GM12878 (cell line): Measurements from ENCODE around the gene CALHM2. TPM values are rescaled to one million over a fixed set of nuclear protein-coding genes. Genes with fewer than 3 reads are reported as not detected.
A peak's percentile ranks its signal among the peaks of the same experiment; 100 is the strongest.

Experiments
- ATAC-seq: fragments of 200-7000 bp; cut with Tn5 transposase; 3 replicates; pipeline ENCODE4 v1.9.1; 2020; ENCODE audit warnings: mild to moderate bottlenecking, moderate library complexity
- BruUV-seq: library from RNA; stranded (reverse); fragments of 400-500 nt; replicated peaks from 2 replicates; lab custom pipeline; 2021; lab: Mats Ljungman, UMichigan
- CTCF ChIA-PET: fragments of 300-600 bp; sonication (Branson Sonifier 250); formaldehyde crosslinking; extraction: SDS; loops from one replicate; lab custom pipeline; 2021; ENCODE audit warnings: inconsistent platforms; lab: Yijun Ruan, JAX
- POLR2A ChIA-PET: fragments of 350-600 bp; formaldehyde crosslinking; extraction: SDS; loops from one replicate; lab custom pipeline; 2021; ENCODE audit warnings: inconsistent platforms; lab: Charles Lee
- RAD21 ChIA-PET: fragments of 300-600 bp; sonication (Branson Sonifier 250); formaldehyde crosslinking; loops from one replicate; lab custom pipeline; 2023; ENCODE audit warnings: antibody characterized with exemption; ENCODE audit not compliant: unreplicated experiment; lab: Charles Lee
- SMC1A ChIA-PET: fragments of 300-600 bp; sonication (Branson Sonifier 250); formaldehyde crosslinking; loops from one replicate; lab custom pipeline; 2023; ENCODE audit not compliant: unreplicated experiment, uncharacterized antibody; lab: Charles Lee
- DNase-seq: peaks from one replicate; pipeline ENCODE4 v3.0.0-alpha.2; 2011; ENCODE audit warnings: low read depth, low spot score
- FAIRE-seq: peaks from 3 replicates; lab custom pipeline; 2011; peaks lifted over from hg19 to GRCh38; lab: Jason Lieb, UNC
- H2AFZ ChIP-seq: 2 replicates; pipeline ENCODE4 v1.6.0; 2011; ENCODE audit warnings: low read depth, low read length, control low read depth; ENCODE audit not compliant: control insufficient read depth
- H3K27ac ChIP-seq: 2 replicates; pipeline ENCODE4 v1.5.1; 2011; ENCODE audit warnings: control low read depth; ENCODE audit not compliant: control insufficient read depth, insufficient read depth
- H3K27me3 ChIP-seq, 2 experiments: replicated peaks in 1 of 2; 2 replicates each; pipeline versions ENCODE4 v1.6.0 to v1.6.1; 2011; ENCODE audit warnings: low read length in 1 of 2; ENCODE audit not compliant: control insufficient read depth in 2 of 2, insufficient read depth in 2 of 2
- H3K36me3 ChIP-seq, 2 experiments: 2 replicates each; pipeline ENCODE4 v1.5.1; 2011; ENCODE audit warnings: low read length in 1 of 2; ENCODE audit not compliant: control insufficient read depth in 2 of 2, insufficient read depth in 2 of 2
- H3K4me1 ChIP-seq: 2 replicates; pipeline ENCODE4 v1.6.1; 2011; ENCODE audit warnings: mild to moderate bottlenecking, low read length, moderate library complexity, mixed read lengths; ENCODE audit not compliant: control insufficient read depth, insufficient read depth
- H3K4me2 ChIP-seq: 2 replicates; pipeline ENCODE4 v1.6.0; 2011; ENCODE audit warnings: control low read depth; ENCODE audit not compliant: control insufficient read depth, insufficient read depth
- H3K4me3 ChIP-seq: fragments of 200-600 bp; sonication (generic); 2 replicates; pipeline ENCODE4 v1.5.1; 2016
- H3K79me2 ChIP-seq: 2 replicates; pipeline ENCODE4 v1.6.0; 2011; ENCODE audit warnings: low read length; ENCODE audit not compliant: control insufficient read depth, insufficient read depth
- H3K9ac ChIP-seq: 2 replicates; pipeline ENCODE4 v1.8.0; 2011; ENCODE audit warnings: low read length, control low read depth, mixed read lengths; ENCODE audit not compliant: control insufficient read depth, insufficient read depth
- H3K9me3 ChIP-seq: replicated peaks from 3 replicates; pipeline ENCODE4 v1.5.1; 2011; ENCODE audit warnings: mild to moderate bottlenecking, low read length; ENCODE audit not compliant: control insufficient read depth, insufficient read depth
- H4K20me1 ChIP-seq: 2 replicates; pipeline ENCODE4 v1.6.0; 2011; ENCODE audit not compliant: control insufficient read depth, insufficient read depth
- BHLHE40 ChIP-seq, 2 experiments: fragments of 450-650 bp in 1 of 2; IDR thresholded peaks; 2 replicates each; pipeline ENCODE4 v1.6.1; 2011 to 2017; ENCODE audit warnings: low read depth in 2 of 2, borderline replicate concordance in 1 of 2, improper control_type of control experiment in 1 of 2, low read length in 1 of 2, mild to moderate bottlenecking in 1 of 2
- POLR2A ChIP-seq: IDR thresholded peaks from 2 replicates; pipeline ENCODE4 v1.6.1; 2011; ENCODE audit warnings: low read depth, mild to moderate bottlenecking, low read length
- SMAD1 ChIP-seq: fragments of 450-650 bp; IDR thresholded peaks from 2 replicates; pipeline ENCODE4 v1.6.1; 2018; ENCODE audit warnings: mild to moderate bottlenecking, low read depth; ENCODE audit not compliant: partially characterized antibody
- ZBED1 ChIP-seq: IDR thresholded peaks from 2 replicates; pipeline ENCODE4 v1.6.1; 2016; ENCODE audit warnings: borderline replicate concordance
- WGBS: methylation state at CpG from one replicate; pipeline ENCODE4 v1.1.6; 2016; ENCODE audit warnings: low lambda C conversion rate; ENCODE audit not compliant: insufficient replicate concordance, insufficient coverage; ENCODE audit errors: missing lambda C conversion rate; 5-methylcytosine and 5-hydroxymethylcytosine counted together
- in situ Hi-C: fragments of 300-500 bp; cut with MboI; formaldehyde crosslinking; loops from 9 replicates; pipeline ENCODE4 v1.14.3; 2018; ENCODE audit warnings: mixed read lengths
- intact Hi-C: fragments of 100-400 bp; cut with micrococcal nuclease; formaldehyde crosslinking; loops from one replicate; pipeline ENCODE4 v1.14.2; 2022; ENCODE audit not compliant: unreplicated experiment
- polyA plus RNA-seq, 11 experiments: library from polyadenylated mRNA; depleted of rRNA in 4 of 11; unstranded in 6 of 11; stranded (reverse) in 5 of 11; fragments of >200 nt; fragmentation: Nextera tagmentation in 4 of 11; fragmentation: Illumina TruSeq in 1 of 11; extraction: Ambion mirVana in 4 of 11; extraction: Trizol in 1 of 11; gene quantifications; 1 replicate in 1 of 11; 2 replicates in 10 of 11; pipeline versions ENCODE4 v1.2.1 to v1.2.3, GENCODE V29; 2011 to 2016; ENCODE audit warnings: inconsistent platforms in 2 of 11, missing spikeins in 2 of 11, low read depth in 1 of 11
- total RNA-seq, 4 experiments: library from RNA; depleted of rRNA in 3 of 4; stranded (reverse); fragments of >200 nt in 3 of 4; fragmentation: Illumina TruSeq in 1 of 4; extraction: Trizol in 1 of 4; gene quantifications; 2 replicates each; pipeline versions ENCODE4 v1.2.1 to v1.2.3, GENCODE V29; 2013 to 2021
- TF ChIP-seq, protein P1 (sequence below): fragments of 450-650 bp; IDR thresholded peaks from 2 replicates; pipeline ENCODE4 v1.6.1; 2014; ENCODE audit warnings: mild to moderate bottlenecking

Gene CALHM2
- total and polyA plus RNA-seq, 10 of the 15 experiments (the other 5 are each of a cell fraction or from before 2014, with no cell fraction given): 0.60 to 23.7 (median 9.3) TPM

DNA sequence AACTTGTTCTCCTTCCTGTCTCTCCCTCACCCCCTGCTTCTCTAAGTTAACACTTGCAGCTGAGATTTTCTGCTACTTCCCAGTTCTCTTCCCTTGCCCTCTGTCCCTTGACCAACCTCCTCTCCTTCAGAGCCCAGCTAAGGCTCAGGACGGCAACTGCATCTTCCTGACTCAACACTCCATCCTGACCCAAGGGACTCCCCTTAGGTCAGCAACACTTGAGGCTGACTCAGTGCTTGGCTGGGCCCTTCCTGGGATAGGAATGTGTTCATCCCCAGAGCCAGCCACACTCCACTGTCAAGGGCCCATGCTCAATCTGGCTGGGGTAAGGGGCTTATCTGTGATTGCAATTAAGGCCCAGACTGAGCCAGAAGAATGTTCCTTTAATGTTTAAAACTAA lies 3.4 kb downstream of the CALHM2 start:
- SMC1A ChIA-PET: interaction anchor here (9.6 kb wide), 1 partner anchor 25 kb away, joined by 124 read pairs; no protein-coding TSS in a partner anchor
- Histone ChIP-seq H3K4me1 (peaks cover 24% of the 10 kb centered on the region), H3K36me3 (peaks cover 24 to 25% of the 10 kb centered on the region in 2 experiments), H4K20me1 (no peaks in the 10 kb centered on the region; the same call in 1 of the 2 replicates), H3K4me3 (peak overlapping the region; percentile 45; the same call in 1 of the 2 replicates), H3K27me3 (no peaks in the 10 kb centered on the region), H3K4me2 (peak overlapping the region; percentile 72), H3K9ac (no peak overlapping the region; the same call in 1 of the 2 replicates), H3K79me2 (peaks cover 30% of the 10 kb centered on the region), H3K9me3 (no peaks in the 10 kb centered on the region), H3K27ac (no peak overlapping the region), H2AFZ (no peak overlapping the region)
- TF ChIP-seq, protein P1, sequence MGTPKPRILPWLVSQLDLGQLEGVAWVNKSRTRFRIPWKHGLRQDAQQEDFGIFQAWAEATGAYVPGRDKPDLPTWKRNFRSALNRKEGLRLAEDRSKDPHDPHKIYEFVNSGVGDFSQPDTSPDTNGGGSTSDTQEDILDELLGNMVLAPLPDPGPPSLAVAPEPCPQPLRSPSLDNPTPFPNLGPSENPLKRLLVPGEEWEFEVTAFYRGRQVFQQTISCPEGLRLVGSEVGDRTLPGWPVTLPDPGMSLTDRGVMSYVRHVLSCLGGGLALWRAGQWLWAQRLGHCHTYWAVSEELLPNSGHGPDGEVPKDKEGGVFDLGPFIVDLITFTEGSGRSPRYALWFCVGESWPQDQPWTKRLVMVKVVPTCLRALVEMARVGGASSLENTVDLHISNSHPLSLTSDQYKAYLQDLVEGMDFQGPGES: no peak
- TF ChIP-seq SMAD1 (no peak), ZBED1 (no peak)
- FAIRE-seq (no peak), ATAC-seq (no peak), DNase-seq (no peak)
- CTCF ChIA-PET: interaction anchor here (0.6 to 17.8 kb wide), 4 partner anchors 23 to 35 kb away, joined by 3 to 163 read pairs (median 22); partner anchors contain the start of gene CALHM3
- intact Hi-C loops: loop anchor here (5.0 kb wide), 1 partner anchor 34 kb away; no protein-coding TSS in a partner anchor
- in situ Hi-C loops: no loop called here
- WGBS: 0% methylated on average over 1 of the region's 1 CpG
- RAD21 ChIA-PET: interaction anchor here (1.1 to 7.1 kb wide), 4 partner anchors 18 to 32 kb away, joined by 3 to 73 read pairs (median 29); no protein-coding TSS in a partner anchor
- BruUV-seq: no TSS peak
- POLR2A ChIA-PET: interaction anchor here (0.9 to 9.5 kb wide), 3 partner anchors 13 to 27 kb away, joined by 3 to 144 read pairs (median 6); no protein-coding TSS in a partner anchor

DNA sequence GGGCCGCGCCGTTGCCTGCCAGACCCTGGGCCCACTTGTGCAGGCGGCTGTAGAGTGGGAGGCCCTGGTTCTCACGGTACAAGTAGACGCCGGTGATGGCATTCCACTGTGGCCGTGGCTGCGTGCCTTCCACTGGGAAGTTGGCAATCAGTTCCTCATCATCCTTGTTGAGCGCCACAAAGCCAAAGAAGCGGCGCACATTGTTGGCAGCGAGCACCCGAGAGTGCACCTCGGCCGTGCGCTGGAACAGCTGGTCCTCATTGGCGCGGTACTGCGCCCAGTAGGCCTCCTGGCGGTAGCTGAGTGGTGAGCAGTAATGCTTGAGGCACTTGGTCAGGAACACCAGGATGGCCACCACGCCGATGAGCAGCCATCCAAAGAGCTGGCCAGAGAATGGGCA lies 5.0 kb downstream of the CALHM2 start:
- ATAC-seq (no peak), DNase-seq (no peak), FAIRE-seq (no peak)
- WGBS: 95% methylated on average over 23 of the region's 23 CpGs
- POLR2A ChIA-PET: no interaction called here
- Histone ChIP-seq H3K79me2 (peaks cover 30% of the 10 kb centered on the region), H3K4me1 (peaks cover 17% of the 10 kb centered on the region), H3K9ac (no peak overlapping the region), H3K36me3 (peaks cover 36 to 37% of the 10 kb centered on the region in 2 experiments), H4K20me1 (no peaks in the 10 kb centered on the region; the same call in 1 of the 2 replicates), H2AFZ (no peak overlapping the region), H3K4me2 (no peak overlapping the region), H3K27ac (no peak overlapping the region), H3K4me3 (no peak overlapping the region), H3K9me3 (no peaks in the 10 kb centered on the region), H3K27me3 (no peaks in the 10 kb centered on the region)
- in situ Hi-C loops (no loop called here), intact Hi-C loops (loop anchor here (5.0 kb wide), 1 partner anchor 35 kb away; no protein-coding TSS in a partner anchor)
- CTCF ChIA-PET: interaction anchor here (17.8 kb wide), 1 partner anchor 31 kb away, joined by 163 read pairs; the partner anchor contains the start of gene CALHM3
- TF ChIP-seq BHLHE40 (IDR thresholded peaks at IDR 0.05; ENCODE audit: borderline replicate concordance in 1 of 2, low read depth in 2 of 2, low read length in 1 of 2): no peak
- TF ChIP-seq POLR2A: peak; percentile 70
- SMC1A ChIA-PET: interaction anchor here (9.6 kb wide), 1 partner anchor 27 kb away, joined by 124 read pairs; no protein-coding TSS in a partner anchor
- RAD21 ChIA-PET: interaction anchor here (7.1 kb wide), 2 partner anchors 20 to 29 kb away, joined by 55 to 73 read pairs; no protein-coding TSS in a partner anchor
- no TSS peak for BruUV-seq
